Measurements from ENCODE around the gene SMYD3. TPM values are rescaled to one million over a fixed set of nuclear protein-coding genes. Genes with fewer than 3 reads are reported as not detected.

The SMYD3 gene
- total and polyA plus RNA-seq, 2 of the 4 experiments (the other 2 are of a cell fraction) = 26.5 to 37.6 TPM

DNA sequence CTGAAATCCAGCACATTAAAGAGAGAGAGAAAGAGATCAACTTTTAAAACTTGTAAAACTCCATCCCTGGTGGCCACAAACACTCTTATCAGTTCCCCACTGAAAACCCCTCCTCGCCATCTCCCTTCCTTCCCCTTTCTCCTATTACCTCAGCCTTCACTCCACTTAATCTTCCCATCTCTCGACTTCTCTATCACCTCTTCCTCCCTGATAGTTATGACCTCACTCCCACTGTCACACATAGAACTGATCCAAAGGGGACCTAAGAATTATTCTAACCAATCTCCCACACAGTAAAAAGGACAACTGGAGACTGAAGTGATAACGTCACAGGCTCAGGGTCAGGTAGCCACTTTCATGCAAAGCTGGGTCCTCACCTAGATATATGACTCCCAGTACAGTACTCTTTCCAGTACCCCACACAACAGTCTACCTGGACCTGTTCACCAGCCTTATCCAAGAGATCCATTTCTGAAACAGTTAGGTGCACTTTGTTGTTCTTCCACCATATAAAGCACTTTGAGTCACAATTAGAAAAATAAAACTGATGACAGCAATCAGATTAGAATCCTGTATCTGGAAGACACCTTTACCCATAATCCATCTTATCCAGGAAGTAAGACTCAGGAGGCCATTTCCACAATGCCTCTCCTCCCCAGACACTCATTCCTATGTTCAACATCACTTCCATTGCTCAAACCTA is 324.8 kb downstream of the SMYD3 start:
- Histone ChIP-seq H3K9me3 (ENCODE audit: control insufficient read depth, insufficient read depth, low read length) (no peaks in the 10 kb centered on the region), H3K4me1 (ENCODE audit: control insufficient read depth, insufficient read depth, low read length) (peaks cover 2% of the 10 kb centered on the region), H2BK20ac (ENCODE audit: low read depth, low read length) (no peak overlapping the region), H3K4ac (ENCODE audit: low read depth, low read length) (no peak overlapping the region), H4K5ac (ENCODE audit: low read depth, low read length) (no peak overlapping the region), H2AFZ (replicated peaks; ENCODE audit: low read length, poor library complexity) (no peak overlapping the region), H3K79me1 (ENCODE audit: low read depth in 1 of 2, low read length in 2 of 2) (peaks cover 0 to 3% of the 10 kb centered on the region in 2 experiments; a peak in 1 of 4 replicates), H4K91ac (ENCODE audit: insufficient read depth, low read depth, low read length) (no peak overlapping the region), H2AK9ac (replicated peaks; ENCODE audit: low read depth, low read length, poor library complexity) (no peak overlapping the region), H2BK15ac (ENCODE audit: low read depth, low read length) (no peak overlapping the region), H3K9ac (ENCODE audit: low read depth, low read length) (no peak overlapping the region), H3K18ac (ENCODE audit: low read depth, low read length) (no peak overlapping the region), H3K4me2 (ENCODE audit: low read depth, low read length) (no peak overlapping the region), H3K36me3 (ENCODE audit: control insufficient read depth, insufficient read depth, low read length) (no peaks in the 10 kb centered on the region), H3K27me3 (ENCODE audit: control insufficient read depth, insufficient read depth, low read length) (no peaks in the 10 kb centered on the region), H3K27ac (ENCODE audit: insufficient read depth, low read length) (no peak overlapping the region), H3K4me3 (ENCODE audit: insufficient read depth, low read depth, low read length) (no peak overlapping the region), H4K20me1 (ENCODE audit: insufficient read depth, low read length) (no peaks in the 10 kb centered on the region), H3K14ac (replicated peaks; ENCODE audit: low read depth, low read length) (no peak overlapping the region), H2AK5ac (ENCODE audit: low read depth, low read length) (no peak overlapping the region), H4K8ac (ENCODE audit: low read depth in 2 of 2, low read length in 2 of 2) (no peak overlapping the region), H3K9me1 (ENCODE audit: insufficient read depth, low read length) (no peaks in the 10 kb centered on the region), H2BK120ac (ENCODE audit: low read depth, low read length) (no peak overlapping the region), H3K56ac (ENCODE audit: extremely low read depth, insufficient read depth, low read length) (no peak overlapping the region), H3K23ac (ENCODE audit: low read depth, low read length) (no peak overlapping the region), H2BK5ac (ENCODE audit: low read depth, low read length, poor library complexity, severe bottlenecking) (no peak overlapping the region)
- intact Hi-C loops (cut with micrococcal nuclease) (no loop called here), dilution Hi-C loops (cut with HindIII; ENCODE audit: low sequenced_read_pairs, unreplicated experiment) (no loop called here), in situ Hi-C loops (cut with MboI; ENCODE audit: low sequenced_read_pairs) (no loop called here)
- BruUV-seq (replicated peaks) = no TSS peak
- ChIA-PET POLR2A (ENCODE audit: unreplicated experiment) (no interaction called here), CTCF (no interaction called here)
- ATAC-seq (ENCODE audit: low read depth) = no peak
- no peak for DNase-seq
- TF ChIP-seq, protein P1, sequence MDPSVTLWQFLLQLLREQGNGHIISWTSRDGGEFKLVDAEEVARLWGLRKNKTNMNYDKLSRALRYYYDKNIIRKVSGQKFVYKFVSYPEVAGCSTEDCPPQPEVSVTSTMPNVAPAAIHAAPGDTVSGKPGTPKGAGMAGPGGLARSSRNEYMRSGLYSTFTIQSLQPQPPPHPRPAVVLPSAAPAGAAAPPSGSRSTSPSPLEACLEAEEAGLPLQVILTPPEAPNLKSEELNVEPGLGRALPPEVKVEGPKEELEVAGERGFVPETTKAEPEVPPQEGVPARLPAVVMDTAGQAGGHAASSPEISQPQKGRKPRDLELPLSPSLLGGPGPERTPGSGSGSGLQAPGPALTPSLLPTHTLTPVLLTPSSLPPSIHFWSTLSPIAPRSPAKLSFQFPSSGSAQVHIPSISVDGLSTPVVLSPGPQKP (IDR thresholded peaks at IDR 0.05; ENCODE audit: borderline replicate concordance, low read depth, low read length) = no peak
- TF ChIP-seq RFX5 (IDR thresholded peaks at IDR 0.05; ENCODE audit: low read depth, low read length) (no peak), MAFK (IDR thresholded peaks at IDR 0.05; ENCODE audit: low read depth, low read length) (no peak), RAD21 (IDR thresholded peaks at IDR 0.05; ENCODE audit: low read length) (no peak), CEBPB (IDR thresholded peaks at IDR 0.05; ENCODE audit: low read depth, low read length) (no peak)
- WGBS, 2 experiments (ENCODE audit: extremely low coverage in 2 of 2, insufficient read length in 1 of 2) = 100% methylated on average over 1 of the region's 3 CpGs; no CpG with 5 or more reads in 1 of the 2 experiments
